GM12872 (cell line): ENCODE measurements around the gene SERPINB6.

Source experiments
- CTCF ChIP-seq: IDR thresholded peaks from 3 replicates; pipeline ENCODE4 v1.5.1; 2011; ENCODE audit warnings: low read depth, mild to moderate bottlenecking, low read length, moderate library complexity; ENCODE audit not compliant: insufficient read depth

Gene SERPINB6

DNA sequence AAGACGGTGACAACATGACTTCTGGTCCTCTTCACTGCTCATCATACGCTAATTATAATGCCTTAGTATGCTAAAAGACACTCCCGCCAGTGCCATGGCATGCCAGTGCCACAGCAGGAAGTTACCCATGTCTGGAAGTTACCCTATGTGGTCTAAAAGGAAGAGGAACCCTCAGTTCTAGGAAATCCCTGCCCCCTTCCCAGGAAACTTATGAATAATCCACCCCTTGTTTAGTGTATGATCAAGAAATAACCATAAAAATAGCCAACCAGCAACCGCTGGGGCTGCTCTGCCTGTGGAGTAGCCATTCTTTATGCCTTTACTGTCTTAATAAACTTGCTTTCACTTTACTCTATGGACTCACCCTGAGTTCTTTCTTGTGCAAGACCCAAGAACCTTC is 52.4 kb downstream of the SERPINB6 start:
- TF ChIP-seq CTCF, result no peak

GRCh38 chr6:2917801-2918445 is 53.4 kb downstream of the SERPINB6 start:
- TF ChIP-seq CTCF, result no peak

GRCh38 chr6:2917065-2917464 is 54.3 kb downstream of the SERPINB6 start:
- TF ChIP-seq CTCF, result peak; percentile 21; the same call in 1 of the 3 replicates

DNA sequence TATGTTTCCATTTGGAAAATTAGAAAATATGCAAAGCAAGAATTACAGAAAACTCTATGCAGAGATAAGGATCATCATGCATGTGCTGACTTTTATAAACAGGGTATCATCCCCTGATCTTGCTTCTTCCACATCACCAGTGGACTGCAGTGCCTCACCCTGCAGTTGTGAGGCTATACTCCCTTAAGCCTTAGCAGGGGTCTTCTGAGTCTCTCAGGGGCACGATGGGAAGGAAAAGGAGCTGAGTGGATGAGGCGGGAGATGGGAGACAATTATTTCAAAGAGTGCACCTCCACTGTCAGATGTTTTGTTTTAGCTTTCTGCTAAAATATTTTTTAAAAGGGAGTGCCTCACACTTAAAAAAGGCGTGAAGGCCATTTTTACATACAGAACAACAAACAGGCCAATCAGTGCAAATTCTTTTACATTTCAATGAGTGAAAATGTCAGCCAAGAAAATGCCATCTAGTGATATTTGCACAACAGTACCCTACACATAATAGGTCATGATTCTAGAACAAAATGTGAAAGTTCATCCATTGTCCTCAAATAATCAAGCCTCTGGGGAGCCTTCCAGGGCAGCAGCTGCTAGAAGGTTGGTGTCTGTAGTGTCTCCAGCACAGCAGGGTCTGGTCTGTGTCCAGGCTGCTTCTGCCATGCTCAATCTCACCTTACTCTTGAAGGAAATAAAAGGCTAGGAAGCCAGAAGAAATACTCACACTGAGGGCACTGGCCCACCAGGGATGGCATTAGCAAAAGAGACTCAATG is 55.0 kb downstream of the SERPINB6 start:
- TF ChIP-seq CTCF, result no peak

GRCh38 chr6:2915150-2915549 is 56.2 kb downstream of the SERPINB6 start:
- TF ChIP-seq CTCF, result no peak

DNA sequence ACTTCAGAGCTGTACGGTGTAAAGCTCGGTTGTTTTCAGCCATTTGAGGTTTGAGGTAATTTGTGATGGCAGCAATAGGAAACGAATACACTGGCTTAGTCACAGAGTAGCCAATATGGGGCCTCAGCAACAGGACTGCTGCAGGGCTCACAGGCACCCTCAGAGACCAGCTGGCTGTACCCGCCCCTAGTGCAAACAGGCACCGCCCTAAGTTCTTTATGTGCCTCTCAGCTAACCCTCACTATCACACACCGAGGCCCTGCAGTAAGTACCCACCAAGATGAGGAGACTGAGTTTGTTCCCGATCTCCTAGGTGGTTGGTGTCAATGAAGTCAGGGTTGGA is 57.1 kb downstream of the SERPINB6 start:
- no peak for TF ChIP-seq CTCF

DNA sequence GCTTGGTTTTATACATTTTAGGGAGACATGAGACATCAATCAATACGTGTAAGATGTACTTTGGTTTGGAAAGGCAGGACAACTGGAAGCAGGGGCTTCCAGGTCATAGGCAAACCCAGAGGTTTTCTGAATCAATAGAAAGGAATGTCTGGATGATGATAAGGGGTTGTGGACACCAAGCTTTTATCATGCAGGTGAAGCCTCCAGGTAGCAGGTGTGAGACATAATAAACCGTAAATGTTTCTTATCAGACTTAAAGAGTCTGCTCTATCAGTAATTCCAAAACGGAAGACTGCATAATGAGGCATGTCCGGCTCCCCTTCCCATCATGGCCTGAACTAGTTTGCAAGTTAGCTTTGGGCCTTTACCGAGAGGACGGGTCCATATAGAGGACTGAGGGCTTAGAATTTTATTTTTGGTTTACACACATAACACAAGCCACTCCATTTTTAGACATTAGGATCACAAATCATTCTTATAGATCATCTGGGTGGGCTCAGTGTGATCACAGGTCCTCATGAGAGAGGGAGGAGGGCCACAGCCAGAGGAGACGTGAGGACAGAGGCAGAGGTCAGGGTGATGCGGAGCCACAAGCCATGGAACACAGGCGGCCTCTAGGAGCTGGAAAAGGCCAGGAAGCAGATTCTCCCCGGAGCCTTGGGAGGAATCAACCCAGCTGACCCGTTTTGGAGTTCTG is 57.6 kb downstream of the SERPINB6 start:
- TF ChIP-seq CTCF, result no peak
